Ovary (tissue), 3 donors: ENCODE data around the gene RIN1.

Experiments used
- EP300 ChIP-seq: sonication (generic); formaldehyde crosslinking; IDR thresholded peaks from one replicate; pipeline ENCODE4 v1.6.1; 2017; ENCODE audit warnings: antibody characterized with exemption
- POLR2A ChIP-seq: fragments of 450-650 bp; IDR thresholded peaks from one replicate; pipeline ENCODE4 v1.6.1; 2017; ENCODE audit warnings: antibody characterized with exemption, mild to moderate bottlenecking, moderate library complexity
- TF ChIP-seq, protein P1 (sequence below), 3 donors: fragments of 450-650 bp in 2 of 3; fragments of 200-600 bp in 1 of 3; IDR thresholded peaks; one replicate each; pipeline versions ENCODE4 v1.5.1 to v1.8.0; 2016 to 2022; ENCODE audit warnings: antibody characterized with exemption in 3 of 3, mild to moderate bottlenecking in 1 of 3
- donor health status: DM: no; HTN: no; CAD: no.

DNA sequence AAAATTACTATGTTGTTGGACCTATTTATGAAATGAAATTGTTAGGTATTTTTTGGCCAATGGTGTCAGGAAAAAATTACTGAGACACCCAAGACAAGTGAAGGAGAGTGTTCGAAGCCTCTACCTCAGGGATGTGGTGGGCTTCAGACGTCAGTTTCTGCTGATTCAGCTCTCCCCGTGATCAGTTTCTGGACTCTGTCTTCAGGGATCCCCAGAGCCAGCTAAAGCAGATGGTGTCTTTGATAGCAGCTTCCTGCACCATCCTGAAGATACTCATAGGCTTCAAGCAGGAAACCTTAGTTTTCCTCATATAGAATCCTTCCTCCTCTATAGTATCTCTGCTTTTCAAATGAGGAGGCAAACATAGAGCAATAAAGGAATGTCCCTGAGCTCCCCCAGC is 26.8 kb downstream of the RIN1 start:
- TF ChIP-seq, protein P1, sequence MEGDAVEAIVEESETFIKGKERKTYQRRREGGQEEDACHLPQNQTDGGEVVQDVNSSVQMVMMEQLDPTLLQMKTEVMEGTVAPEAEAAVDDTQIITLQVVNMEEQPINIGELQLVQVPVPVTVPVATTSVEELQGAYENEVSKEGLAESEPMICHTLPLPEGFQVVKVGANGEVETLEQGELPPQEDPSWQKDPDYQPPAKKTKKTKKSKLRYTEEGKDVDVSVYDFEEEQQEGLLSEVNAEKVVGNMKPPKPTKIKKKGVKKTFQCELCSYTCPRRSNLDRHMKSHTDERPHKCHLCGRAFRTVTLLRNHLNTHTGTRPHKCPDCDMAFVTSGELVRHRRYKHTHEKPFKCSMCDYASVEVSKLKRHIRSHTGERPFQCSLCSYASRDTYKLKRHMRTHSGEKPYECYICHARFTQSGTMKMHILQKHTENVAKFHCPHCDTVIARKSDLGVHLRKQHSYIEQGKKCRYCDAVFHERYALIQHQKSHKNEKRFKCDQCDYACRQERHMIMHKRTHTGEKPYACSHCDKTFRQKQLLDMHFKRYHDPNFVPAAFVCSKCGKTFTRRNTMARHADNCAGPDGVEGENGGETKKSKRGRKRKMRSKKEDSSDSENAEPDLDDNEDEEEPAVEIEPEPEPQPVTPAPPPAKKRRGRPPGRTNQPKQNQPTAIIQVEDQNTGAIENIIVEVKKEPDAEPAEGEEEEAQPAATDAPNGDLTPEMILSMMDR (IDR thresholded peaks at IDR 0.05) = no peak
- TF ChIP-seq POLR2A (no peak), EP300 (no peak)
